Psoas muscle (tissue), 8 donors: Measurements from ENCODE around the gene NPSR1. TPM values are rescaled to one million over a fixed set of nuclear protein-coding genes. Genes with fewer than 3 reads are reported as not detected.

Experiments
- ATAC-seq, 4 donors: fragments of 200-7000 bp; cut with Tn5 transposase; one replicate each; pipeline ENCODE4 v1.9.1; 2020; ENCODE audit warnings: moderate library complexity in 3 of 4, mild to moderate bottlenecking in 2 of 4
- DNase-seq, 2 donors: peaks; one replicate each; pipeline ENCODE4 v3.0.0-alpha.2; 2020
- H3K27ac ChIP-seq: fragments of 200-600 bp; one replicate; pipeline ENCODE4 v1.8.0; 2022
- H3K27me3 ChIP-seq, 3 donors: fragments of 200-600 bp in 1 of 3; one replicate each; pipeline versions ENCODE4 v1.6.1 to v1.8.0; 2013 to 2022; ENCODE audit warnings: low read length in 2 of 3, mild to moderate bottlenecking in 2 of 3, moderate library complexity in 1 of 3; ENCODE audit not compliant: insufficient read depth in 3 of 3
- H3K36me3 ChIP-seq, 2 donors: fragments of 200-600 bp in 1 of 2; one replicate each; pipeline versions ENCODE4 v1.6.1 to v1.8.0; 2013 to 2022; ENCODE audit warnings: low read depth in 1 of 2, mild to moderate bottlenecking in 1 of 2, moderate library complexity in 1 of 2; ENCODE audit not compliant: insufficient read depth in 1 of 2
- H3K4me1 ChIP-seq: fragments of 200-600 bp; one replicate; pipeline ENCODE4 v1.8.0; 2022
- H3K4me3 ChIP-seq: fragments of 200-600 bp; one replicate; pipeline ENCODE4 v1.8.0; 2022; ENCODE audit warnings: mild to moderate bottlenecking
- H3K9me3 ChIP-seq: fragments of 200-600 bp; one replicate; pipeline ENCODE4 v1.8.0; 2022
- WGBS, 3 donors: extraction: QIAGEN DNeasy Blood & Tissue Kit; methylation state at CpG; one replicate each; pipeline versions ENCODE4 v1.1.6 to v1.1.7; 2013; 5-methylcytosine and 5-hydroxymethylcytosine counted together
- intact Hi-C, 2 donors: fragments of 100-400 bp; cut with DNase I; formaldehyde crosslinking; loops; one replicate each; pipeline versions ENCODE4 v1.11.0 to v1.14.2; 2022
- long read RNA-seq, 2 donors: library from polyadenylated mRNA; unstranded; transcript quantifications; one replicate each; pipeline ENCODE4 v2.0.0, GENCODE V29; 2021
- polyA plus RNA-seq, 3 donors: library from polyadenylated mRNA; stranded (reverse); fragments of 200-250 nt; gene quantifications; one replicate each; pipeline ENCODE4 v1.2.3, GENCODE V29; 2013
- total RNA-seq, 4 donors: library from RNA; stranded (reverse); fragmentation: NEBNext Ultra II Directional in 2 of 4; extraction: Animal tissue kit (Norgen Biotek cat#: 25700) in 2 of 4; gene quantifications; one replicate each; pipeline versions ENCODE4 v1.2.1 to v1.2.4, GENCODE V29; 2021 to 2023
- TF ChIP-seq, protein P1 (sequence below): fragments of 200-600 bp; IDR thresholded peaks from one replicate; pipeline ENCODE4 v1.8.0; 2022; ENCODE audit warnings: antibody characterized with exemption
- donor health status: healthy with polysubstance abuse.
- donor health status: DM: no; HTN: no; CAD: no; lungs with moderate emphysema.
- donor health status: Bipolar disorder and iron deficiency.
- donor health status: healthy.
- donor health status: DM: yes; HTN: yes; CAD: no.
- donor health status: DM: no; HTN: no; CAD: no.
- donor health status: DM: no; HTN: no; CAD: no.
- donor health status: DM: yes; HTN: yes; CAD: no.

Gene NPSR1, protein sequence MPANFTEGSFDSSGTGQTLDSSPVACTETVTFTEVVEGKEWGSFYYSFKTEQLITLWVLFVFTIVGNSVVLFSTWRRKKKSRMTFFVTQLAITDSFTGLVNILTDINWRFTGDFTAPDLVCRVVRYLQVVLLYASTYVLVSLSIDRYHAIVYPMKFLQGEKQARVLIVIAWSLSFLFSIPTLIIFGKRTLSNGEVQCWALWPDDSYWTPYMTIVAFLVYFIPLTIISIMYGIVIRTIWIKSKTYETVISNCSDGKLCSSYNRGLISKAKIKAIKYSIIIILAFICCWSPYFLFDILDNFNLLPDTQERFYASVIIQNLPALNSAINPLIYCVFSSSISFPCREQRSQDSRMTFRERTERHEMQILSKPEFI
- not detected for total RNA-seq
- not detected for polyA plus RNA-seq
- long read RNA-seq, donor 1, result 0 reads
- long read RNA-seq, donor 2, result 0 reads

DNA sequence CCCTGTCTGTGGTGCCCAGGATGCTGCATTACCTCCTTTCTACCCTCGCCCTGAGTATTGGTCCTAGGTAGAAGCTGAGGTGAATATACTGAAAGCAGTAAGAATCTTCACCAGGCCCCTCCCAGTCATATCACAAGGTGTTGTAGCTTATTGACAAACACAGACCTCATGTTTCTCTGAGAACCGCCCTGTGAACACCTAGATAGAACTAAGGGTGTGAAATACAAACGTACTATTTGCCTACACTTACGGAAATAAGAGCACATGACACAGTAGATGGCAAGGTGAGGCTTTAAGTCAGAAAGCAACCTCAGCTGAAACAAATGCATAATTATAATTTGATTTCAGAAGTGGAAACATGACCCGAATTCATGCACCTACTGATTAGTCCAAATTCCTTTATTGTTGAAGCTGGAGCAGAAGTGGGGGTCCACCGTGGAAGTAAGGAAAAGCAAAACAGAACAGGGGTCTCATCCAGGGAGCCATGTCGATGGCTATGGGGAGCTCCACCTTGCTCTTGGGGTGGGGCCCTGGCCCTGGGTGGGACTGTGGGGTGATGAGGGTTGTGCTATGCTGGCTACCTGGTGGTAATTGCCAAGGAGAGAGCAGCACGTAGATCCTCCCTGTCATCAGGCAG, at the start of gene NPSR1:
Gene NPSR1 (plus strand): TSS at position 587 of the 637 bp plus-strand sequence. CDS start 195 bp downstream, outside the sequence.
- WGBS, 3 donors, result 69 to 80% (median 79%) methylated on average over 8 of the region's 8 CpGs
- Histone ChIP-seq H3K27me3 (peaks cover 0 to 2% (median 0%) of the 10 kb centered on the region in 3 donors), H3K9me3 (no peaks in the 10 kb centered on the region), H3K4me1 (no peaks in the 10 kb centered on the region), H3K4me3 (no peak within 1 kb of the TSS), H3K36me3 (no peaks in the 10 kb centered on the region), H3K27ac (no peak within 1 kb of the TSS)
- intact Hi-C loops, result no loop called here
- TF ChIP-seq, protein P1, sequence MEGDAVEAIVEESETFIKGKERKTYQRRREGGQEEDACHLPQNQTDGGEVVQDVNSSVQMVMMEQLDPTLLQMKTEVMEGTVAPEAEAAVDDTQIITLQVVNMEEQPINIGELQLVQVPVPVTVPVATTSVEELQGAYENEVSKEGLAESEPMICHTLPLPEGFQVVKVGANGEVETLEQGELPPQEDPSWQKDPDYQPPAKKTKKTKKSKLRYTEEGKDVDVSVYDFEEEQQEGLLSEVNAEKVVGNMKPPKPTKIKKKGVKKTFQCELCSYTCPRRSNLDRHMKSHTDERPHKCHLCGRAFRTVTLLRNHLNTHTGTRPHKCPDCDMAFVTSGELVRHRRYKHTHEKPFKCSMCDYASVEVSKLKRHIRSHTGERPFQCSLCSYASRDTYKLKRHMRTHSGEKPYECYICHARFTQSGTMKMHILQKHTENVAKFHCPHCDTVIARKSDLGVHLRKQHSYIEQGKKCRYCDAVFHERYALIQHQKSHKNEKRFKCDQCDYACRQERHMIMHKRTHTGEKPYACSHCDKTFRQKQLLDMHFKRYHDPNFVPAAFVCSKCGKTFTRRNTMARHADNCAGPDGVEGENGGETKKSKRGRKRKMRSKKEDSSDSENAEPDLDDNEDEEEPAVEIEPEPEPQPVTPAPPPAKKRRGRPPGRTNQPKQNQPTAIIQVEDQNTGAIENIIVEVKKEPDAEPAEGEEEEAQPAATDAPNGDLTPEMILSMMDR, result no peak
- DNase-seq (no peak), ATAC-seq (no peak)

DNA sequence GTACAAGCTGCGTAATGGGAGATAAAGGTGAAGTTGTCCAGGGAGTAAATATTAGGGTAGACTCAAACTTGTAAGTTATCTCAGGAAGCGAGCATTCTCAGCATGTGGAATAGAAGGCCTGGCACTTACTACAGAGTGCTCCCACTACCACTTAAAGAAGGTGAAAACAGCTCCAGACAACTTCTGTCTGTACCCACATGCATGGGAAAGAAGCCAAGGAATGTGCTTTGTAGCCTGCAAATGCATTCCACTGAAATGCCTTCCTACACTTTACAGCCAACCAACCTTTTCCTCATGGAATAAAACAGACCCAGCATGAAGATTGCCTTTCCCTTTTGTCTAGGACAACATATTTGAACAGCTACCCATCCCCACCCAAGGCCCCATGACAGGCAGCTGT, 45.4 kb upstream of the NPSR1 start:
- Histone ChIP-seq H3K4me1 (no peaks in the 10 kb centered on the region), H3K4me3 (no peak overlapping the region), H3K27ac (no peak overlapping the region), H3K9me3 (no peaks in the 10 kb centered on the region), H3K36me3 (no peaks in the 10 kb centered on the region), H3K27me3 (no peaks in the 10 kb centered on the region)
- no peak for DNase-seq
- TF ChIP-seq, protein P1, result no peak
- intact Hi-C loops, result no loop called here
- ATAC-seq, result no peak
- WGBS, 3 donors, result 78 to 80% (median 79%) methylated on average over 2 of the region's 2 CpGs

DNA sequence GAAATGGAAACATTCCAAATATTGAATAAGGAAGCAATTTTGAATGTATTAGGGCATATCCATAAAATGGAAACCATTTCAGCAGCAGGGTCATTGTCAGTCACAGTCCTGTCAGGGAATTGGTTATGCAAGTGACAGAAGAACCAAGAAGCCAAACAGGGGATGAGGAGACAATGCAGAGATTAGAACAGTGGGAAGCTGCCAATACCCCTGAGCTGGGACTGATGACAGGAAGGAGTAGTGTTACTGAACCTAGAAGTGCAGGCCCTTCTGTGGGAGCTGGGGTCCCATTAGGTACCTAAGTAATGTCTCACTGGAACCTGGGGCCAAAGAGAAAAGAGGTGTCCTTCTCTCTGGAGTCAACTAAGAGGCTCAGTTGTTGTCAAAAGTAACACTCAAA, 37.6 kb upstream of the NPSR1 start:
- Histone ChIP-seq H3K36me3 (no peaks in the 10 kb centered on the region), H3K4me1 (no peaks in the 10 kb centered on the region), H3K27me3 (no peaks in the 10 kb centered on the region), H3K9me3 (no peaks in the 10 kb centered on the region), H3K27ac (no peak overlapping the region), H3K4me3 (no peak overlapping the region)
- DNase-seq (no peak), ATAC-seq (no peak)
- TF ChIP-seq, protein P1, result no peak
- intact Hi-C loops, result no loop called here

DNA sequence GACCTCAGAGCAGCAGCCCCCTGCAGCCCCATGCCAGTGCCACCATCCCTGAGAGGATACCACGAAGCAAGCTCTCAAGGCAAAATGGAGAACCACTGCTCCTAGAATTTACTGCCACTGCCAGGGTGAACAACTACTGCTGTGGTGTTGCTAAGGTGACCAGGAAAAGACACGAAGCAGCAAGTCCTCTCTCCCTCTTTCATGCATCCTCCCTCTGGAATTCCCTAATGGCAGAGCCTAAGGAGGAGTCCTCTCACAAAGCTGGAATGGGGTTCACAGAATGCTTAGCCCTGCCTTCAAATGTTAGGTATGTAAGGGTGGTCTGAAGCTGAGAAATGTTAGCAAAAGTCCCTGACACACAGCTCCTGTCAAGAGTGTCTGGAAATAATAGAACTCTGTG, 35.8 kb upstream of the NPSR1 start:
- H3K27me3 ChIP-seq, result no peaks in the 10 kb centered on the region
- H3K36me3 ChIP-seq, result no peaks in the 10 kb centered on the region
- no peak overlapping the region for H3K27ac ChIP-seq
- 21 to 51% (median 35%) methylated on average over 2 of the region's 2 CpGs for WGBS, 3 donors
- ATAC-seq (no peak), DNase-seq (peak in 1 of 2 donors; percentile 21)
- intact Hi-C loops, result no loop called here
- H3K4me3 ChIP-seq, result no peak overlapping the region
- TF ChIP-seq, protein P1, result no peak
- H3K9me3 ChIP-seq, result no peaks in the 10 kb centered on the region
- H3K4me1 ChIP-seq, result no peaks in the 10 kb centered on the region
